GM19099 (cell line): Measurements from ENCODE around the gene IST1.

Experiments
- POLR2A ChIP-seq: IDR thresholded peaks from 3 replicates; pipeline ENCODE4 v1.6.1; 2011; ENCODE audit warnings: low read depth; ENCODE audit not compliant: insufficient read length; ENCODE audit errors: extremely low read depth

IST1 gene

GRCh38 chr16:71927383-71927782 lies 32.1 kb downstream of the IST1 start:
- no peak for TF ChIP-seq POLR2A

DNA sequence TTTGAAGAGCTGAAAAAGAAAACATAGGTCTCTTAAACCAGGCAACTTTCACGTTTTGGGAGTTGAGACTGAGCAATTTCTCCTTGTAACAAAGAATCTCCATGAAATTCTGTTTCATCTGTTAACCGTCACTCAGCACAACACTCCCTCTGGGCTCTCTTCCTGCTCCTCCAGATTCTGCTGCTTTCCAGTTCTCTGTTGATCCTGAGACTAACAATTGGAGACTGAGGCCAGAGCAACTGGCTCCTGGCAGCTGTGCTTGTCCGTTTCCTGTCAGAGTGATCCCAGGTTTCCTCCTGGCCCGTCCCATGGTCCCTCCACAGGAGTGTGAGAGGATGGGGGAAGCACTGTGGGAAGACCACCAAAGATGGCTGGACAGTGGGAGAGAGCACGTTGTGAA lies 32.5 kb downstream of the IST1 start:
- no peak for TF ChIP-seq POLR2A

- TF ChIP-seq POLR2A, result no peak
Measured at GRCh38 chr16:71929048-71929447, 33.7 kb downstream of the IST1 start.

- TF ChIP-seq POLR2A, result no peak
Measured at GRCh38 chr16:71930013-71930563, 34.8 kb downstream of the IST1 start.

DNA sequence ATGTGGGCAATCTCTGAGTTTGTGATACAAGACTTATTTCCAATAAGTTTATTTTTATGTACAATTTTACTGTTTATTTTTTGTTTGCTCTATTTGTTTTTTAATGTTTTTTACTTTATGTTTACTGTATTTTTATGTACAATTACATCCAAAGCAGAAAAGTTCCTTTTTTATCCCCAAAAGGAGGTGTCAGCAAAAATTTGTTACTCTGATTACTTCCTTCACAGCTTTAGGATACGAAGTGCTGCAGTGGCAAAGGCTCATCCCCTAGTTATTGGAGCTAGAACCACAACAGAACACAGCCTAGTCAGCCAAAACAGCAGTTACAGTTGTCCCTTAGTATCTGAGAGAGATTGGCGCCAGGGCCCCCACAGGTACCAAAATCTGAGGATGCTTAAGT lies 35.7 kb downstream of the IST1 start:
- no peak for TF ChIP-seq POLR2A

DNA sequence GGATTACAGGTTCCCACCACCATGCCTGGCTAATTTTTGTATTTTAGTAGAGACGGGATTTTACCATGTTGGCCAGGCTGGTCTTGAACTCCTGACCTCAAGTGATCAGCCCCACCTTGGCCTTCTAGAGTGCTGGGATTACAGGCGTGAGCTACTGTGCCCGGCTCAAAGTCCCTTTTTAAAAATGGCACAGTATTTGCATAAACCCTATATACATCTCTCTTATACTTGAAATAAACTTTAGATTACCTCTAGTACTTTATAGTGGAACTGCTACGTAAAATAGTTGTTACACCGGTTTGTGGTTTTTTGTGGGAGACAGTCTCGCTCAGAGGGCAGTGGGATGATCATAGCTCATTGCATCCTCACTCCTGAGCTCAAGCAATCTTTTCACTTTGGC lies 36.3 kb downstream of the IST1 start:
- no peak for TF ChIP-seq POLR2A

GRCh38 chr16:71933017-71933416 lies 37.7 kb downstream of the IST1 start:
- no peak for TF ChIP-seq POLR2A

GRCh38 chr16:71933913-71934695 lies 38.8 kb downstream of the IST1 start:
- no peak for TF ChIP-seq POLR2A

- no peak for TF ChIP-seq POLR2A
Measured at GRCh38 chr16:71937868-71938510, 42.7 kb downstream of the IST1 start.

- TF ChIP-seq POLR2A, result no peak
Measured at GRCh38 chr16:71943887-71944286, 48.6 kb downstream of the IST1 start.

GRCh38 chr16:71945616-71946015 lies 50.3 kb downstream of the IST1 start:
- TF ChIP-seq POLR2A, result no peak

DNA sequence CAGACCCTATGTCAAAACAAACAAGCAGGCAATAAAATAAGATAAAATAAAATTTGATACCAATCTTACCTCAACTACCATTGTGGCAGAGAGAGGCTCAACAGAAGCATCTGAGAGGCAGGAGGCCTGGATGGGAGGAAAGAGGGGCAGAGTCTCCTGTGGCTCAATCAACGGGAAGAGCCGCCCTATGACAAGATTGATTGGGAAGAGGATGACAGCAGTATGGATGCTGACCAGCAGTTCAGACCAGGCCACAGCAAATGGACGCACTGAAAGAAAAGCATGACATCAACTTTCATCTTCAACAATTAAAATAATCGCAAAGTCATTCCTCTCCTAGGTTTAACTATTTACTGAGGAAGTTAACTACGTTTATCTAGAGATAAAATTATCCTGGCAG lies 57.5 kb downstream of the IST1 start:
- TF ChIP-seq POLR2A, result no peak

GRCh38 chr16:71954180-71954579 lies 58.8 kb downstream of the IST1 start:
- no peak for TF ChIP-seq POLR2A

DNA sequence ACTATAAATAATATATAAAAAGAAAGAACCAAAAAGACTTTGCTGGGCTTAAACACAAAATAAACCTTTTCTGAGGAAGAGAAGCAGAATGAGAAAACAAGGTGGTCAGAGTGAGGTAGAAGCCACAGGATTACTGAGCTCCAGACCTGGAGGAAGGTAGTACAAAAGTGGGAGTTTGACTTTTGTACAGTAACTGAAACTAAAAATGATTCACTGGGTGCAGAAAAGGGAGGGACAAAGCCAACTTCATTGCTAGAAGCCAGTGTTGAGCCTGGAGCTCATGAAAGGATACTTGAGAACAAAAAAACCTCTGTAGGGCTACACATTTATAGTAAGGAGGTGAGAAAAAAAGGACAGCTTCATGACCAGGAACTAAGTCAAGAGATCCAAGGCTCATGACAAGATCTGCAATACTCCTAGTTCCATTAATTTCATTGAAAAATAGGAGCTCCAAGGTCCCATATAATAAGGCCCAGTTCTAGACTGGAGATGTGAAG lies 59.4 kb downstream of the IST1 start:
- no peak for TF ChIP-seq POLR2A

DNA sequence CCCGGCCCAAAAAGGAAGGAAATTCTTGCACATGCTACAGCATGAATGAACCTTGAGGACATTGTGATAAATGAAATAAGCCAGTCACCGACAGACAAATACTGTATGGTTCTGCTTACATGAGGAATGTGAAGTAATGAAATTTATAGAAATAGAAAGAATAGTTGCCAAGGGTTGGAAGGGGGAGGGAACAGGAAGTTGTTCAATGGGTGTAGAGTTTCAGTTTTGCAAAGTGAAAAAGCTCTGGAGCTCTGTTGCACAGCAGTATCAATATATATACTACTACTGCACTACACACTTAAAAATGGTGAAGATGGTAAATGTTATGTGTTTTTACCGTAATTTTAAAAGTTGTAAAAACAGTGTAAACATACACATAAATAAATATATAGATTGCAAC lies 61.2 kb downstream of the IST1 start:
- TF ChIP-seq POLR2A, result no peak
